Left lobe of liver (tissue), 2 donors: ENCODE results near the gene UGCG. TPM values are rescaled to one million over a fixed set of nuclear protein-coding genes. Genes with fewer than 3 reads are reported as not detected.

Experiments used
- ATAC-seq: fragments of 200-7000 bp; cut with Tn5 transposase; one replicate; pipeline ENCODE4 v1.9.1; 2020; ENCODE audit warnings: mild to moderate bottlenecking, moderate library complexity
- DNase-seq: peaks from one replicate; pipeline ENCODE4 v3.0.0-alpha.2; 2020; ENCODE audit warnings: low spot score
- total RNA-seq: library from RNA; stranded (reverse); gene quantifications from one replicate; pipeline ENCODE4 v1.2.1, GENCODE V29; 2021
- donor health status: DM: no; HTN: no; CAD: no; lungs with moderate emphysema.
- donor health status: DM: no; HTN: yes; CAD: no.

Gene UGCG
- total RNA-seq, 1 donor from 2014 or later: 9.5 TPM

- ATAC-seq (no peak), DNase-seq (no peak)
Measured at GRCh38 chr9:111979561-111979960, 82.9 kb downstream of the UGCG start.

GRCh38 chr9:111980398-111980797 lies 83.8 kb downstream of the UGCG start:
- DNase-seq (no peak), ATAC-seq (no peak)

- DNase-seq: no peak
- ATAC-seq: no peak
Measured at GRCh38 chr9:111983484-111983908, 86.9 kb downstream of the UGCG start.

- ATAC-seq (no peak), DNase-seq (no peak)
Measured at GRCh38 chr9:111984086-111984802, 87.6 kb downstream of the UGCG start.

Other genes with a start within 250 kb of the UGCG start
- 6.3 TPM for gene GNG10, start 235.2 kb upstream of the UGCG start, total RNA-seq
- not detected for gene SHOC1, start 101.9 kb upstream of the UGCG start, total RNA-seq